Activated effector memory CD4-positive, alpha-beta T cell treated with Interleukin-2 at 50 U/mL for 16 hours (primary cell): ENCODE data around the gene LMNA.
"Not testable (repeated sequence)": the region's sequence is repeated elsewhere in the genome, so short reads cannot be mapped to it uniquely, and the experiment has no call there.

ENCODE experiments used
- DNase-seq: peaks from one replicate; pipeline ENCODE4 v3.0.0-alpha.2; 2020

Gene LMNA

GRCh38 chr1:156164125-156164831, 49.8 kb downstream of the LMNA start:
- no peak for DNase-seq

GRCh38 chr1:156165083-156165482, 50.6 kb downstream of the LMNA start:
- DNase-seq: no peak

- DNase-seq: no peak
Measured at GRCh38 chr1:156167536-156167935, 53.0 kb downstream of the LMNA start.

GRCh38 chr1:156172696-156173470, 58.4 kb downstream of the LMNA start:
- no peak for DNase-seq

DNA sequence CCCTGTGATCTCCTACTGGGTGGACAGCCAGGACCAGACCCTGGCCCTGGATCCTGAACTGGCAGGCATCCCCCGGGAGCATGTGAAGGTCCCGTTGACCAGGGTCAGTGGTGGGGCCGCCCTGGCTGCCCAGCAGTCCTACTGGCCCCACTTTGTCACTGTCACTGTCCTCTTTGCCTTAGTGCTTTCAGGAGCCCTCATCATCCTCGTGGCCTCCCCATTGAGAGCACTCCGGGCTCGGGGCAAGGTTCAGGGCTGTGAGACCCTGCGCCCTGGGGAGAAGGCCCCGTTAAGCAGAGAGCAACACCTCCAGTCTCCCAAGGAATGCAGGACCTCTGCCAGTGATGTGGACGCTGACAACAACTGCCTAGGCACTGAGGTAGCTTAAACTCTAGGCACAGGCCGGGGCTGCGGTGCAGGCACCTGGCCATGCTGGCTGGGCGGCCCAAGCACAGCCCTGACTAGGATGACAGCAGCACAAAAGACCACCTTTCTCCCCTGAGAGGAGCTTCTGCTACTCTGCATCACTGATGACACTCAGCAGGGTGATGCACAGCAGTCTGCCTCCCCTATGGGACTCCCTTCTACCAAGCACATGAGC, 62.2 kb downstream of the LMNA start:
- no peak for DNase-seq

DNA sequence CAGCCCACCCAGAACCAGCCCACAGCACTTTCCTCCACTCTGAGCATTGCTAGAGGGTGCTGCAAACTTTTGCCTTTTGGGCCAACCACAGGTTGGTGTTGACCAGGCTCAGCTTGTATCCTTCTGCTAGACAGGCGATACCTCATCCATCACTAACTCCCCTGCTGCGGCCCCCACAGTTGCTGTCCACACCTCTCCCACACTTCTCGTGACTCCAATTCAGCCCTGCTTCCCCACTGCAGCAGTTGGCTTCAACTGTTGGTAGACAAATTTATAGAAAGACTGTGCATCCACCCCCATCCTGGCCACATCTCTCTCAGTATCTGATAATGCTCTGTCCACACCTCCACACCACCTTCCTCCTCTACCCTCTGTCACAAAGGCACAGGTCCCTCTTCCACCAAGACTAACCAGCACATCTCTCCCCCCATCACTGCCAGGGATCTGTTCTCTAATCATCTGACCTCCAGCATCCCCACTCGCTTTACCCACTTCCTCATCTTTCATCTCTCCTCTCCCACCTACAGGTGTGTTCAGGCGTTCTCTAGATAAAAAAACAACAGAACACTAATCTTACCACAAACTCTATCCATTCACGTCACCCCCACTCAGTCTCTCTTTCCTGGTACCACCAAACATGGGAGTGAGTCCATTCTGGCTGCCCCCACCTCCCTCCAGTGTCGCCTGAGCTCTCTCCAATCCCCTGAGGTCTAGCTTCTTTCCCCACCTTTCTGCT, 63.6 kb downstream of the LMNA start:
- DNase-seq: no peak

- no peak for DNase-seq
Measured at GRCh38 chr1:156180471-156180870, 66.0 kb downstream of the LMNA start.

DNA sequence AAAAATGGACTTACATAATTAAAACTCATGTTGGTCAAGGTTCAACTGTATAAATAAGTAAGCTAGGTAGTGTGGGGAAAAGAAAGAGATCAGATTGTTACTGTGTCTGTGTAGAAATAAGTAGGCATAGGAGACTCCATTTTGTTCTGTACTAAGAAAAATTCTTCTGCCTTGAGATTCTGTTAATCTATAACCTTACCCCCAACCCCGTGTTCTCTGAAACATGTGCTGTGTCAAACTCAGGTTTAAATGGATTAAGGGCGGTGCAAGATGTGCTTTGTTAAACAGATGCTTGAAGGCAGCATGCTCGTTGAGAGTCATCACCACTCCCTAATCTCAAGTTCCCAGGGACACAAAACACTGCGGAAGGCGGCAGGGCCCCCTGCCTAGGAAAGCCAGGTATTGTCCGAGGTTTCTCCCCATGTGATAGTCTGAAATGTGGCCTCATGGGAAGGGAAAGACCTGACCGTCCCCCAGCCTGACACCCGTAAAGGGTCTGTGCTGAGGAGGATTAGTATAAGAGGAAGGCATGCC, 66.9 kb downstream of the LMNA start:
- not testable (repeated sequence) for DNase-seq

DNA sequence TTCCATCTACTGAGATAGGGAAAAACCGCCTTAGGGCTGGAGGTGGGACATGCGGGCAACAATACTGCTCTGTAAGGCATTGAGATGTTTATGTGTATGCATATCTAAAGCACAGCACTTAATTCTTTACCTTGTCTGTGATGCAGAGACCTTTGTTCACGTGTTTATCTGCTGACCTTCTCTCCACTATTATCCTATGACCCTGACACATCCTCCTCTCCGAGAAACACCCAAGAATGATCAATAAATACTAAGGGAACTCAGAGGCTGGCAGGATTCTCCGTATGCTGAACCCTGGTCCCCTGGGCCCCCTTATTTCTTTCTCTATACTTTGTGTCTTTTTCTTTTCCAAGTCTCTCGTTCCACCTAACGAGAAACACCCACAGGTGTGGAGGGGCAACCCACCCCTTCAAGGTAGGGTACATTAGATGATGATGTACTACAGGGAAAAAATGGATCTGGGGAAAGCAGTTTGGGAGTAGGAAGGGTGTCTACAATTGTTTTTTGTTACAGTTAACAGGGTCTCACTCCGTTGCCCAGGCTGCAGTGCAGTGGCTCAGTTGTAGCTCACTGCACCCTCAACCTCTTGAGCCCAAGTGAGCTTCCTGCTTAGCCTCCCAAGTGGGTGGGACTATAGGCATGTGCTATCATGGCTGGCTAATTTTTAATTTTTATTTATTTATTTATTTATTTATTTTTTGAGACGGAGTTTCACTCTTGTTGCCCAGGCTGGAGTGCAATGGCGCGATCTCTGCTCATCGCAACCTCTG, 67.7 kb downstream of the LMNA start:
- DNase-seq: not testable (repeated sequence)

DNA sequence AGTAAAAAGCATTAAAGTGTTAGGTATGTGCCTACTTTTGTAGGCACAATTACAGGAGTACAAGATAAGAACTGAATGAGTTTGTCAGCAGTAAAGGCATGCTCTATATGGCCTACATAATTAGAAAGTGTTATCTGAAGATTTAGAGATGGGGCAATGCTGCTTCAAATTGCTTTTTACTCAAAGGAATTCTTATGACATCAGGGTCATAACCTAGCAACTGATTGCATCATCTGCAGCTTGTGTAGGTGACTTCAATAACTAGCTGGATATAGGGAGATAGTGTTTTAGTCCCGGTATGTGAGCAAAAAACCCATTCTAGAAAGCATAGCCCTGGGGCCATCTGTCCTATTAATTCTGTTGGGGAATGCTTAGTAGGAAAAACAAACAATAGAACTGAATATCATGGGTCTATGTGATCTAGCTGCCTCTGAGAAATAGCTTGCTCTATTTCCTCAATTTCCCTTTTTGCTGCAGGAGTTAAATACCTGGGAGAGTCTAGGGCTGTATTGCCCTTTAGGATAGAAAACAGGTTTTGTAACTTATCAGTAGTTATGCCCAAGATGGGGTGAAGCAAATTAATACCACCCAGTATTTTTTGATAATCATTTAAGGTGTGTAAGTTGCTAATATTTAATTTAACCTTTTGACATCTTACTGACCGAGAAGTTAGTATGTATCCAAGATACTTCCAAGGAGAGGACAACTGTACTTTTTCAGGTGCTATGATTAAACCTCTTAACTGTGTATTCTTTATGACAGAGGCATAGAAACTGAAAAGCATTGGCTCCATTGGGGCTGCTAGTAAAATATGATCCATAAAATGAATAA, 72.1 kb downstream of the LMNA start:
- DNase-seq: not testable (repeated sequence)
